ENCODE data around the gene ADARB1. TPM values are rescaled to one million over a fixed set of nuclear protein-coding genes. Genes with fewer than 3 reads are reported as not detected.

ADARB1 gene
- total and polyA plus RNA-seq, 9 donors = 6.0 to 23.7 (median 16.3) TPM

- Histone ChIP-seq H3K27me3 (no peaks in the 10 kb centered on the region), H3K4me1 (ENCODE audit: insufficient read depth) (peaks cover 15% of the 10 kb centered on the region), H3K27ac (no peak overlapping the region), H3K36me3 (no peaks in the 10 kb centered on the region), H3K9me3 (no peaks in the 10 kb centered on the region), H3K4me3 (no peak overlapping the region)
- intact Hi-C loops (cut with DNase I) = loop anchor here in 2 of 4 donors (10.0 kb wide), 2 partner anchors 83 to 97 kb away; no protein-coding TSS in a partner anchor
- WGBS, 3 donors = 90 to 93% (median 93%) methylated on average over 9 of the region's 9 CpGs
- TF ChIP-seq EP300 (IDR thresholded peaks at IDR 0.05) (no peak), CTCF (IDR thresholded peaks at IDR 0.05) (no peak), POLR2A (IDR thresholded peaks at IDR 0.05) (no peak)
- no peak for DNase-seq
Measured at GRCh38 chr21:45037986-45038385, 36.4 kb upstream of the ADARB1 start.

GRCh38 chr21:45039317-45040156 is 34.8 kb upstream of the ADARB1 start:
- WGBS, 3 donors = 68 to 90% (median 83%) methylated on average over 3 of the region's 3 CpGs
- H3K4me1 ChIP-seq (ENCODE audit: insufficient read depth) = peaks cover 3% of the 10 kb centered on the region
- intact Hi-C loops (cut with DNase I) = loop anchor here in 2 of 4 donors (10.0 kb wide), 2 partner anchors 85 to 95 kb away; no protein-coding TSS in a partner anchor
- H3K36me3 ChIP-seq = no peaks in the 10 kb centered on the region
- no peaks in the 10 kb centered on the region for H3K9me3 ChIP-seq
- TF ChIP-seq EP300 (IDR thresholded peaks at IDR 0.05) (no peak), CTCF (IDR thresholded peaks at IDR 0.05) (no peak), POLR2A (IDR thresholded peaks at IDR 0.05) (no peak)
- no peak for DNase-seq
- no peak overlapping the region for H3K4me3 ChIP-seq
- no peaks in the 10 kb centered on the region for H3K27me3 ChIP-seq
- H3K27ac ChIP-seq = no peak overlapping the region

GRCh38 chr21:45040157-45040711 is 34.1 kb upstream of the ADARB1 start:
- Histone ChIP-seq H3K36me3 (no peaks in the 10 kb centered on the region), H3K27ac (no peak overlapping the region), H3K4me3 (no peak overlapping the region), H3K9me3 (no peaks in the 10 kb centered on the region), H3K27me3 (no peaks in the 10 kb centered on the region), H3K4me1 (ENCODE audit: insufficient read depth) (peaks cover 3% of the 10 kb centered on the region)
- intact Hi-C loops (cut with DNase I) = no loop called here
- DNase-seq = no peak
- no peak for TF ChIP-seq EP300 (IDR thresholded peaks at IDR 0.05)
- 91 to 95% (median 95%) methylated on average over 6 to 9 of the region's 9 CpGs for WGBS, 3 donors

GRCh38 chr21:45040739-45041138 is 33.6 kb upstream of the ADARB1 start:
- H3K36me3 ChIP-seq = no peaks in the 10 kb centered on the region
- H3K4me3 ChIP-seq = no peak overlapping the region
- WGBS, 3 donors = 85 to 88% (median 85%) methylated on average over 15 of the region's 15 CpGs

More at GRCh38 chr21:45040739-45041138, 33.6 kb upstream of the ADARB1 start:
- H3K4me1 ChIP-seq (ENCODE audit: insufficient read depth) = peaks cover 3% of the 10 kb centered on the region
- peak overlapping the region in 1 of 2 donors; percentile 6 for H3K27ac ChIP-seq
- TF ChIP-seq EP300 (IDR thresholded peaks at IDR 0.05) = no peak
- TF ChIP-seq POLR2A (IDR thresholded peaks at IDR 0.05) = no peak
- no peak for TF ChIP-seq CTCF (IDR thresholded peaks at IDR 0.05)
- DNase-seq = no peak
- no peaks in the 10 kb centered on the region for H3K9me3 ChIP-seq
- no peaks in the 10 kb centered on the region for H3K27me3 ChIP-seq
- intact Hi-C loops (cut with DNase I) = no loop called here

Measured in ovary (tissue), 9 donors.